ENCODE results near the gene PDGFD.

The PDGFD gene

DNA sequence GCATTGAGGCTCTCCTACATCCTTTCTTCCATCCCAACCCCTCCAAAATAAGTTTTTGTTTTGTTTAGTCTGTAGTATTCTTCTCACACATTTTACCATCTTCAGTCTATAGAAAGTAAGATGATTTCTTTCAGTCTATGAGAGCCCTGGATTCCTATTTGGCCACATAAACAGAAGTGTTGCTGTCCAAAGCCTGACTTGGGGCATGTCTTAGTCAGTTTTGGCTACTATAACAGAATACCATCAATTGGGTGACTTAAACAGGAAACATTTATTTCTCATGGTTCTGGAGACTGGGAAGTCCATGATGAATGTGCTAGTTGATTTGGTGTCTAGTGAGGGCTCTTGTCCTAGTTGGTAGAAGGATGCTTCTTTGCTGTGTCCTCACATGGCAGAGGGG is 274.3 kb downstream of the PDGFD start:
- TF ChIP-seq, protein P1, sequence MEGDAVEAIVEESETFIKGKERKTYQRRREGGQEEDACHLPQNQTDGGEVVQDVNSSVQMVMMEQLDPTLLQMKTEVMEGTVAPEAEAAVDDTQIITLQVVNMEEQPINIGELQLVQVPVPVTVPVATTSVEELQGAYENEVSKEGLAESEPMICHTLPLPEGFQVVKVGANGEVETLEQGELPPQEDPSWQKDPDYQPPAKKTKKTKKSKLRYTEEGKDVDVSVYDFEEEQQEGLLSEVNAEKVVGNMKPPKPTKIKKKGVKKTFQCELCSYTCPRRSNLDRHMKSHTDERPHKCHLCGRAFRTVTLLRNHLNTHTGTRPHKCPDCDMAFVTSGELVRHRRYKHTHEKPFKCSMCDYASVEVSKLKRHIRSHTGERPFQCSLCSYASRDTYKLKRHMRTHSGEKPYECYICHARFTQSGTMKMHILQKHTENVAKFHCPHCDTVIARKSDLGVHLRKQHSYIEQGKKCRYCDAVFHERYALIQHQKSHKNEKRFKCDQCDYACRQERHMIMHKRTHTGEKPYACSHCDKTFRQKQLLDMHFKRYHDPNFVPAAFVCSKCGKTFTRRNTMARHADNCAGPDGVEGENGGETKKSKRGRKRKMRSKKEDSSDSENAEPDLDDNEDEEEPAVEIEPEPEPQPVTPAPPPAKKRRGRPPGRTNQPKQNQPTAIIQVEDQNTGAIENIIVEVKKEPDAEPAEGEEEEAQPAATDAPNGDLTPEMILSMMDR (IDR thresholded peaks at IDR 0.05) = no peak

DNA sequence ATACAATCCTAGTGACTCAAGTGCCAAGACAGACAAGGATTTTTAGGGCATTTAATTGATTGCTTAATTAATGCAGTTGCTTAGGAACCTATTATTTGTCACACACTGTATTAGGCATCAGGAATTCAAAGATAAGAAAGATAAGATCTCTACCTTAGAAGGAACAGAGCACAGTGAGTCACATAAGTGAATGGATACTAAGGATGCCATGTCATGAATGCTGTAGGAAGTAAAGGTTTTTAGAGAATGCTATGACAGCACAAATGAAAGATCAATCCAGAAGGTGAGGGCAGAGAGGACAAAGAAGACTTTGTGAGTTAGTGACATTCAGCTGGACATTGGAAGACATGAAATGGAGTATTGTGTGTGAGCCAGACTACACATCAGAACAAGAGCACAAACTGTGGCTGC is 275.4 kb downstream of the PDGFD start:
- TF ChIP-seq, protein P1 (IDR thresholded peaks at IDR 0.05) = no peak

DNA sequence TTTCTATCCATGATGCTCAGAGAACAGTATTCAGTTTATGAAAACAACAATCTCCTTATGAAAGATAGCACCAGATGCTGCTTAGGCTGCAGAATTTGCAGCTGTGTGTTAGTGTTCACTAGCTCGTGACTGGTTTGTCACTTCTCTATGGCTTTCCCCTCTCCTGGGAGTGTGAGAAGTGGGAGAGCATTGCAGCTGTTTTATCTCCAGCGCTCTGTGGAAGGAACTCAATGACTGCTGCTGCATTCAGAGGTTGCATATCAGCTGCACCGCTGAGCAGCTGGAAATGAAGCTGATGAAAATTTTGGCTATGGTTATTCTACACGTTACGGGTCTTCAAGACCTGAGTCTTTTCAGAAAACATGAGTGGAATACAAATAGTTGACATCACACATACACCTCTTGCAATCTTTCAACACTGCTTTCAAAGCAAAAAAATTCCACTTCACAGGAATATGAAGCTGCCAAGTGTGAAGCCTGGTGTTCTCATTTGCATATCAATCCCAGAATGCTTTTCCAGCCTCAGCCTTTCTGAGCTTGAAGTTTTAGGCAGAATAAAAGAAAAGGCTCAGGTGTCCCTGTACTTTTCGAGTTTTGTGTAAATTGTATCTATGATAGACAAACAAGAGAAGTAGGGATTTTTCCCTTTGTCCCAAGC is 276.8 kb downstream of the PDGFD start:
- TF ChIP-seq, protein P1 (IDR thresholded peaks at IDR 0.05) = no peak

DNA sequence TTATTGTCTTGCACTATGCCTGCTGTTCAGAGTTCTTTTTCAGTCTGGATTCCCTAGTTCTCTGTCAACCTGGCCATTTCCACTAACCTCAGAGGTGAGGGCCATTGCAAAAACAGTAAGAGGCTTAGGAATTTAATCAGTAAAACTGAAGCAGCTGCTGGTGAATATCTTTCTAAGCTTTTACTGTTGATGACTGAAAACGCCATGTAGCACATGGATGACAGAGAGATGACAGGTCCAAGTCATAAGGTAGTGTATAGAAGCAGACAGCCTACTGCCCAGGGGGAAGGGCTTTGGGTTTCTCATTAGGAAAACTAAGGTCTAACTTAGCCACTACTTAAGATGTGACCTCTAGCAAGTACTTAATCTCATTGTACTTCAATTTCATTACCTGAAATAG is 280.1 kb downstream of the PDGFD start:
- TF ChIP-seq, protein P1 (IDR thresholded peaks at IDR 0.05) = no peak

DNA sequence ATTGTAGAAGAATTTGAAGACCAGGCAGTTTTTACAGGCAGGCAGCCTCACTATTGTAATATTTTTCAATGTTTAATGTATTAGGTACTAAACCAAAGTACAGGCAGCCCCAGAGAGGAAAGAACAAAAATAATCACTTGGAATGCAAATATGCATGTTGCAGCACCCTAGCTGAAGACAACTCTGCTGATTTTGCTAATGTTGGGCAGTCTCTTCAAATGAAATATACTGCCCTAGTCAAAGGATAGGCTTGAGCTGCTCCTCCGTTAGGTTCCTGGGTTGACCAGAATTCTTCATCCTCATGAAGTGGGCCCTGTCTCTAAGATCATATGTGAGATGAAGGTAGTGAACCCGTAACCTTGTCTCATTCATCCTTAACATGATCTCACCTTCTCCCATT is 280.7 kb downstream of the PDGFD start:
- TF ChIP-seq, protein P1 (IDR thresholded peaks at IDR 0.05) = no peak

DNA sequence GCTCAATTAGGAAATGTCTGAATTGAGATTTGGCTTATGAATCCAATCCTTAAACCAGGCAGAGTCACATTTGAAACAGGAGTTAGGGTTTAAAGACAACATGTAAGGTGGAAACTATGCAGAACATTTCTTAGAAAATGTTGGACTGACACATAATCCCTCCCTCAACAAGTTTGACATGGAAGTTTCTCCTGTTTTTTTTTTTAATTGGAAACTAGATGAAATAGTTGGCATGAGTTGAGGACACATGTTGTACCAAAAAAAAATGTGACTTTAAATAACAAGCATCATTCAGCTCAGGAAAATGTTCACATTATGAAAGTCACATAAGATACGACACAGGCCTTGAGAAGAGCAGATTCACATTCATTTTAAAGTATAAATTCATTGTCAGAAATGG is 282.4 kb downstream of the PDGFD start:
- TF ChIP-seq, protein P1 (IDR thresholded peaks at IDR 0.05) = no peak

DNA sequence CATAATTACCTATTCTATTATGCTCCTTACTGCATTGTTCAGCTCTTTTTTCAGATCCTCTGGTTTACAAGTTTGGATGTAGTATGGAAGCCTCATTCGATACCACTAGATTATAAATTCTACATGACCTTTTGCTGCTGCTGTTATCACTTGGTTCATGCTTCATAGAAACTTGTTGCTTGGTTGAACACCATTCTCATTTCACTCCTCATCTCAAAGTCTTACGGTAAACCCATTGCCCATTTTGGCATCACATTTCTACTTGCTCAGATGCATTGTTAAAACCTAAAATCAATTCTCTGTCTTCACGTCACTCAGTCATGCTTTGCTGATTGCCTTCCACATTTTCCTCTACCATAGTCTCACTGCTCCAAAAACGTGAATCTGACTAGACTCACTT is 283.0 kb downstream of the PDGFD start:
- TF ChIP-seq, protein P1 (IDR thresholded peaks at IDR 0.05) = no peak

DNA sequence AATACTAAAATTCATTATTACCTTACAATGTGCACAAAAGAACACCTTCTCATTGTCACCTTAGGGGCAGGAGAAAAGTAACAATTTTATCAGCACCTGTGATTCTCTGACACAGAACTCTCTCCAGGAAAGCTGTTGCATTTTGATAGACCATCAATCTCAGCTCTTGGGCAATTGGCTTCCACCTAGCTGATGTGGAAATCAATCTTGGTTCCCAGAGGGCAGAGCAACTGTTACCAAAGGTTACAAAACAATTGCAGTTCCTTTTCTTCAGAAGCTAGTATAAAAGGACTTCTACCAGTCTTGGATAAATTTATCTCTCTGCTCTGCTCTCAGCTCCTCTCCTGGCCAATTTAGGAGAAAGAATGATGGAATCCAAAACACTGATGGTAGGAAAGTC is 285.3 kb downstream of the PDGFD start:
- TF ChIP-seq, protein P1 (IDR thresholded peaks at IDR 0.05) = no peak
